ENCODE results near the gene PCK2. TPM values are rescaled to one million over a fixed set of nuclear protein-coding genes. Genes with fewer than 3 reads are reported as not detected.

The PCK2 gene
- total and polyA plus RNA-seq, 2 donors (not counting 3 experiments of a cell fraction or from before 2014, with no cell fraction given): 23.5 to 24.5 TPM

- intact Hi-C loops (cut with micrococcal nuclease): loop anchor here (1.0 to 5.0 kb wide), 6 partner anchors 31 to 238 kb away; partner anchors contain the start of genes IRF9 and MDP1
These were observed 35.1 kb upstream of the PCK2 start for GRCh38 chr14:24058951-24059475.

More at GRCh38 chr14:24058951-24059475, 35.1 kb upstream of the PCK2 start:
- H3K36me3 ChIP-seq (ENCODE audit: control insufficient read depth in 2 of 2, extremely low read depth in 1 of 2, insufficient read depth in 2 of 2, low read length in 2 of 2): no peaks in the 10 kb centered on the region
- DNase-seq (ENCODE audit: low read depth, low spot score) (no peak), FAIRE-seq (no peak)
- H3K27me3 ChIP-seq (ENCODE audit: control insufficient read depth in 2 of 2, insufficient read depth in 2 of 2, low read length in 2 of 2): no peaks in the 10 kb centered on the region
- no TSS peak for BruUV-seq (replicated peaks)
- H3K4me3 ChIP-seq (replicated peaks in 1 of 3; ENCODE audit: insufficient read depth in 1 of 3, low read depth in 1 of 3, low read length in 3 of 3): no peak overlapping the region
- no peaks in the 10 kb centered on the region for H3K4me1 ChIP-seq (ENCODE audit: control insufficient read depth, extremely low read depth, insufficient read depth, low read length)
- H3K9me1 ChIP-seq (replicated peaks; ENCODE audit: control insufficient read depth, extremely low read depth, insufficient read depth, low read length): no peaks in the 10 kb centered on the region
- no peaks in the 10 kb centered on the region for H3K79me2 ChIP-seq (ENCODE audit: control insufficient read depth, insufficient read depth, low read length)
- TF ChIP-seq, protein P1, sequence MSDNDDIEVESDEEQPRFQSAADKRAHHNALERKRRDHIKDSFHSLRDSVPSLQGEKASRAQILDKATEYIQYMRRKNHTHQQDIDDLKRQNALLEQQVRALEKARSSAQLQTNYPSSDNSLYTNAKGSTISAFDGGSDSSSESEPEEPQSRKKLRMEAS (IDR thresholded peaks at IDR 0.05; ENCODE audit: insufficient read depth, insufficient read length): no peak
- no peak for TF ChIP-seq POLR2A (IDR thresholded peaks at IDR 0.05; ENCODE audit: low read depth, low read length)
- no peak for TF ChIP-seq POLR2AphosphoS5 (IDR thresholded peaks at IDR 0.05; ENCODE audit: insufficient read depth, low read depth, low read length)
- TF ChIP-seq MYC (IDR thresholded peaks at IDR 0.05; ENCODE audit: low read depth, low read length): no peak
- TF ChIP-seq CTCF (IDR thresholded peaks at IDR 0.05; ENCODE audit: extremely low read depth in 1 of 2, insufficient read depth in 1 of 2, low read depth in 1 of 2, low read length in 2 of 2): no peak
- TF ChIP-seq JUN (IDR thresholded peaks at IDR 0.05; ENCODE audit: borderline replicate concordance, insufficient read depth, insufficient read length, low read depth): no peak
- TF ChIP-seq GATA2 (IDR thresholded peaks at IDR 0.05; ENCODE audit: insufficient read depth, insufficient read length, low read depth, low read length): no peak
- no peak for TF ChIP-seq EZH2 (IDR thresholded peaks at IDR 0.05; ENCODE audit: borderline replicate concordance, low read depth, low read length, severe bottlenecking)
- TF ChIP-seq FOS (IDR thresholded peaks at IDR 0.05; ENCODE audit: borderline replicate concordance, insufficient read depth, low read length): no peak
- H3K4me2 ChIP-seq (ENCODE audit: insufficient read depth, low read length): no peak overlapping the region
- dilution Hi-C loops (cut with MboI; ENCODE audit: extremely low pct_ligation_motif_present, low sequenced_read_pairs): no loop called here
- H3K27ac ChIP-seq (ENCODE audit: insufficient read depth, low read depth, low read length): no peak overlapping the region
- ChIA-PET POLR2A (interaction anchor here (2.0 kb wide), 1 partner anchor 31 kb away, joined by 8 read pairs; no protein-coding TSS in a partner anchor), CTCF (interaction anchor here (0.6 to 9.5 kb wide), 44 partner anchors 9 to 468 kb away, joined by 3 to 420 read pairs (median 6); partner anchors contain the start of genes CHMP4A, CIDEB, DCAF11 and DHRS1)
- H3K9ac ChIP-seq (replicated peaks; ENCODE audit: extremely low read depth, insufficient read depth, low read length): no peak overlapping the region
- H2AFZ ChIP-seq (ENCODE audit: low read depth, low read length): no peak overlapping the region
- H4K20me1 ChIP-seq (replicated peaks; ENCODE audit: control insufficient read depth, extremely low read depth, insufficient read depth, low read length): no peaks in the 10 kb centered on the region
- H3K9me3 ChIP-seq (replicated peaks; ENCODE audit: control insufficient read depth, insufficient read depth, low read length): no peaks in the 10 kb centered on the region
